Erythroblast (primary cell): Measurements from ENCODE around the gene TALDO1.

Experiments used
- DNase-seq, 2 experiments: peaks; one replicate each; lab custom pipeline; 2025; lab: John Stamatoyannopoulos, UW
- GATA1 ChIP-seq: IDR thresholded peaks from 2 replicates; pipeline ENCODE4 v1.6.1; 2011; ENCODE audit warnings: low read depth, mild to moderate bottlenecking, control low read depth, low read length, moderate library complexity
- POLR2A ChIP-seq: IDR thresholded peaks from 2 replicates; pipeline ENCODE4 v1.6.1; 2011; ENCODE audit warnings: mild to moderate bottlenecking, low read length

Gene TALDO1

GRCh38 chr11:787084-787675 is 39.9 kb downstream of the TALDO1 start:
- TF ChIP-seq POLR2A (no peak), GATA1 (no peak)
- no peak for DNase-seq

GRCh38 chr11:788009-788640 is 40.9 kb downstream of the TALDO1 start:
- no peak for TF ChIP-seq POLR2A
- no peak for TF ChIP-seq GATA1
- DNase-seq, result no peak

GRCh38 chr11:788953-789940 is 42.0 kb downstream of the TALDO1 start:
- no peak for DNase-seq

GRCh38 chr11:789943-790342 is 42.7 kb downstream of the TALDO1 start, which contains the start of gene CEND1:
TSS of gene CEND1 (minus strand) at chr11:790090. CDS start at chr11:788576, 1,514 bp downstream.
- DNase-seq, result peak in 1 of 2 experiments; percentile 41
- TF ChIP-seq POLR2A, result no peak
- no peak for TF ChIP-seq GATA1

More at GRCh38 chr11:788953-789940, 42.0 kb downstream of the TALDO1 start:
- TF ChIP-seq POLR2A (no peak), GATA1 (no peak)

GRCh38 chr11:790721-791564 is 43.7 kb downstream of the TALDO1 start:
- no peak for TF ChIP-seq POLR2A
- no peak for TF ChIP-seq GATA1
- DNase-seq, result no peak

- DNase-seq, result no peak
- TF ChIP-seq POLR2A, result no peak
- TF ChIP-seq GATA1, result no peak
These were observed 44.6 kb downstream of the TALDO1 start for GRCh38 chr11:791658-792534.

- no peak for DNase-seq
- TF ChIP-seq GATA1 (no peak), POLR2A (no peak)
These were observed 45.2 kb downstream of the TALDO1 start for GRCh38 chr11:792535-792821.

GRCh38 chr11:792873-793272 is 45.6 kb downstream of the TALDO1 start:
- no peak for DNase-seq
- TF ChIP-seq GATA1 (no peak), POLR2A (no peak)

- no peak for DNase-seq
- no peak for TF ChIP-seq GATA1
- no peak for TF ChIP-seq POLR2A
These were observed 46.3 kb downstream of the TALDO1 start for GRCh38 chr11:793556-793955.

GRCh38 chr11:794013-794765 is 46.9 kb downstream of the TALDO1 start:
- DNase-seq, result no peak
- TF ChIP-seq GATA1, result no peak

GRCh38 chr11:794766-795633 is 47.7 kb downstream of the TALDO1 start:
- DNase-seq, result no peak
- TF ChIP-seq GATA1, result no peak
- TF ChIP-seq POLR2A, result no peak
